ENCODE results near the gene CCDC110.
A peak's percentile ranks its signal among the peaks of the same experiment; 100 is the strongest.

CCDC110 gene

GRCh38 chr4:185429660-185430059 is 41.9 kb downstream of the CCDC110 start:
- no peaks in the 10 kb centered on the region for H3K36me3 ChIP-seq (ENCODE audit: control insufficient read depth, insufficient read depth, low read length)
- no peak overlapping the region for H3K4me3 ChIP-seq (replicated peaks; ENCODE audit: low read depth, low read length)
- TF ChIP-seq CTCF (IDR thresholded peaks at IDR 0.05; ENCODE audit: insufficient read depth, low read length, poor library complexity, severe bottlenecking): peak; percentile 3
- no peaks in the 10 kb centered on the region for H3K27me3 ChIP-seq (replicated peaks; ENCODE audit: control insufficient read depth, insufficient read depth, low read length)
- no peak for DNase-seq (ENCODE audit: extremely low read depth, insufficient read length)

GRCh38 chr4:185426960-185427688 is 44.4 kb downstream of the CCDC110 start:
- Histone ChIP-seq H3K36me3 (ENCODE audit: control insufficient read depth, insufficient read depth, low read length) (no peaks in the 10 kb centered on the region), H3K27me3 (replicated peaks; ENCODE audit: control insufficient read depth, insufficient read depth, low read length) (no peaks in the 10 kb centered on the region), H3K4me3 (replicated peaks; ENCODE audit: low read depth, low read length) (no peak overlapping the region)
- DNase-seq (ENCODE audit: extremely low read depth, insufficient read length): no peak
- TF ChIP-seq CTCF (IDR thresholded peaks at IDR 0.05; ENCODE audit: insufficient read depth, low read length, poor library complexity, severe bottlenecking): no peak

GRCh38 chr4:185425647-185426352 is 45.7 kb downstream of the CCDC110 start, which contains the start of gene UFSP2:
TSS of gene UFSP2 (minus strand) at chr4:185425964. CDS start at chr4:185425868, 96 bp downstream.
- no peaks in the 10 kb centered on the region for H3K27me3 ChIP-seq (replicated peaks; ENCODE audit: control insufficient read depth, insufficient read depth, low read length)
- H3K4me3 ChIP-seq (replicated peaks; ENCODE audit: low read depth, low read length): peak within 1 kb of the TSS; percentile 65
- DNase-seq (ENCODE audit: extremely low read depth, insufficient read length): peak; percentile 94
- no peak for TF ChIP-seq CTCF (IDR thresholded peaks at IDR 0.05; ENCODE audit: insufficient read depth, low read length, poor library complexity, severe bottlenecking)
- H3K36me3 ChIP-seq (ENCODE audit: control insufficient read depth, insufficient read depth, low read length): no peaks in the 10 kb centered on the region; the same call in 1 of the 2 replicates

GRCh38 chr4:185424905-185425646 is 46.5 kb downstream of the CCDC110 start:
- peak; percentile 12 for DNase-seq (ENCODE audit: extremely low read depth, insufficient read length)
- Histone ChIP-seq H3K4me3 (replicated peaks; ENCODE audit: low read depth, low read length) (peak overlapping the region; percentile 65), H3K27me3 (replicated peaks; ENCODE audit: control insufficient read depth, insufficient read depth, low read length) (no peaks in the 10 kb centered on the region), H3K36me3 (ENCODE audit: control insufficient read depth, insufficient read depth, low read length) (no peaks in the 10 kb centered on the region; the same call in 1 of the 2 replicates)
- TF ChIP-seq CTCF (IDR thresholded peaks at IDR 0.05; ENCODE audit: insufficient read depth, low read length, poor library complexity, severe bottlenecking): no peak

- TF ChIP-seq CTCF (IDR thresholded peaks at IDR 0.05; ENCODE audit: insufficient read depth, low read length, poor library complexity, severe bottlenecking): no peak
- Histone ChIP-seq H3K27me3 (replicated peaks; ENCODE audit: control insufficient read depth, insufficient read depth, low read length) (no peaks in the 10 kb centered on the region), H3K36me3 (ENCODE audit: control insufficient read depth, insufficient read depth, low read length) (peaks cover 2% of the 10 kb centered on the region), H3K4me3 (replicated peaks; ENCODE audit: low read depth, low read length) (no peak overlapping the region)
- DNase-seq (ENCODE audit: extremely low read depth, insufficient read length): no peak
Measured at GRCh38 chr4:185421366-185422124, 50.0 kb downstream of the CCDC110 start.

All from GM06990 (cell line).